HepG2 (cell line): ENCODE measurements around the gene MFAP3L.

Source experiments
- EZH2 ChIP-seq: conservative IDR thresholded peaks from 2 replicates; pipeline ENCODE4 v1.6.1; 2012; ENCODE audit warnings: mild to moderate bottlenecking, low read depth, low read length, moderate library complexity
- MEIS2 ChIP-seq: sonication (generic); formaldehyde crosslinking; IDR thresholded peaks from 2 replicates; pipeline ENCODE4 v1.9.0; 2021; ENCODE audit warnings: mild to moderate bottlenecking, missing genetic modification reagents
- PITX1 ChIP-seq: sonication (generic); formaldehyde crosslinking; IDR thresholded peaks from 2 replicates; pipeline ENCODE4 v1.5.1; 2020; ENCODE audit warnings: mild to moderate bottlenecking, missing genetic modification reagents
- TAF1 ChIP-seq: sonication (generic); formaldehyde crosslinking; IDR thresholded peaks from 2 replicates; pipeline ENCODE4 v1.4.0; 2020; ENCODE audit warnings: missing genetic modification reagents
- TF ChIP-seq, protein P1 (sequence below): sonication (generic); formaldehyde crosslinking; IDR thresholded peaks from 2 replicates; pipeline ENCODE4 v1.8.1; 2022; ENCODE audit warnings: mild to moderate bottlenecking, missing genetic modification reagents

DNA sequence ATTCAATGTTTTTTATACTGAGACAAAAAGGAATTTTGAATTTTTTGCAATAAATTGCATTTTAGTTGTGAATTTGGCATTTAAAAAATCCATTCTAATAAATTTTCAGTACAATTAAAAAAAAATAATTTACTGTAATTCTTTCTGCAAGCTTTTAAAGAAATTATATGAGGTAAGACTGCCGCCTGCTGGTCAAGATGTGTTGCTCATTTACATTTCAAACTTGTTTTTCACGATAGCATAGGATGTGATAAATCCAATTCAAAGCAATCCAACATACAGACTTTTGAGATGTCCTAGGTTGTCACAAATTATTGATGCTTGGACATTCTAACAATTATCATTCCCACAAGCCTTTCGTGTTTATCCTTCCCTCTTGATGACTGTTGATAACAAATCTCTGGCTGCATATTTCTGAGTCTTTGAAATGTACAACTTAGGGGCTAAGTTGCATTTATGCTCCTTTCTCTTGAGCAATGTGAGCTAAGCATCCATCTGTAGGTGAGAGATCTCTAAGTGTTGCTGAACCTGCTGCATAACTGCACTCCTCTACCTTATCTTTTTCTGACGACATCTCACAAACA is 21.7 kb upstream of the MFAP3L start:
- no peak for TF ChIP-seq EZH2
- no peak for TF ChIP-seq TAF1
- TF ChIP-seq, protein P1, sequence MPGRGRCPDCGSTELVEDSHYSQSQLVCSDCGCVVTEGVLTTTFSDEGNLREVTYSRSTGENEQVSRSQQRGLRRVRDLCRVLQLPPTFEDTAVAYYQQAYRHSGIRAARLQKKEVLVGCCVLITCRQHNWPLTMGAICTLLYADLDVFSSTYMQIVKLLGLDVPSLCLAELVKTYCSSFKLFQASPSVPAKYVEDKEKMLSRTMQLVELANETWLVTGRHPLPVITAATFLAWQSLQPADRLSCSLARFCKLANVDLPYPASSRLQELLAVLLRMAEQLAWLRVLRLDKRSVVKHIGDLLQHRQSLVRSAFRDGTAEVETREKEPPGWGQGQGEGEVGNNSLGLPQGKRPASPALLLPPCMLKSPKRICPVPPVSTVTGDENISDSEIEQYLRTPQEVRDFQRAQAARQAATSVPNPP = no peak
- no peak for TF ChIP-seq PITX1 (CRISPR knock-in tag)
- TF ChIP-seq MEIS2 (CRISPR knock-in tag) = no peak
